HFFc6 (cell line): ENCODE measurements around the gene PPP3CA. TPM values are rescaled to one million over a fixed set of nuclear protein-coding genes. Genes with fewer than 3 reads are reported as not detected.

Source experiments
- DNase-seq: peaks from one replicate; pipeline ENCODE4 v3.0.0-alpha.2; 2018
- H3K27ac Mint-ChIP-seq: 2 replicates; pipeline ENCODE4 v1.8.0; 2020; ENCODE audit warnings: mild to moderate bottlenecking, mixed read lengths
- H3K27me3 Mint-ChIP-seq: 2 replicates; pipeline ENCODE4 v1.8.0; 2021; ENCODE audit warnings: mild to moderate bottlenecking, moderate library complexity, mixed read lengths; ENCODE audit not compliant: insufficient read depth
- H3K36me3 Mint-ChIP-seq: 2 replicates; pipeline ENCODE4 v1.8.0; 2021; ENCODE audit warnings: low read depth, mixed read lengths
- H3K4me1 Mint-ChIP-seq: 2 replicates; pipeline ENCODE4 v1.8.0; 2020; ENCODE audit warnings: low read depth, mixed read lengths
- H3K4me3 Mint-ChIP-seq: 2 replicates; pipeline ENCODE4 v1.8.0; 2020; ENCODE audit warnings: mild to moderate bottlenecking, moderate library complexity, mixed read lengths
- H3K9me3 Mint-ChIP-seq: 2 replicates; pipeline ENCODE4 v1.8.0; 2020; ENCODE audit warnings: mild to moderate bottlenecking, mixed read lengths
- total RNA-seq, 6 experiments: library from RNA; stranded (reverse); fragmentation: NEBNext Ultra II Directional; extraction: Animal tissue kit (Norgen Biotek cat#: 25700); gene quantifications; 2 replicates in 1 of 6; 3 replicates in 5 of 6; pipeline ENCODE4 v1.2.3, GENCODE V29; 2021
- TF ChIP-seq, protein P1 (sequence below): fragments of 200-600 bp; sonication (generic); IDR thresholded peaks from 2 replicates; pipeline ENCODE4 v1.5.0; 2021; ENCODE audit warnings: antibody characterized with exemption, mild to moderate bottlenecking

The PPP3CA gene
- total RNA-seq, 6 experiments from 2014 or later = 45.9 to 59.6 (median 55.0) TPM

DNA sequence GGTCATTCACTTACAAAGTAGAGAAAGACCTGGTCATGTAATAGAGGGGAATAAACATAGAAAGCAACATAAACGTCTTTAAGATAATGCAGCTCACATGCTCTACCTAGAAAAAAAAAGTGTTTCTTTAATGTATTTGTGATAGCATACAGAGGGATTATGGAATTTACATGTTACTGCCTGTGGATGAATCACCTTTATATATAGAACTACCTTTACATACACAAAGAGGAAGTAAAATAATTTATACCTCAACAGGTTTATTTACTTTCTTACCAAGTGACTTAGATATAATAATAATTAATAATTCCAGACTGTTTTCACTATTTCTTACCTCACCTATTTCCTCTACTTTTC is 81.5 kb downstream of the PPP3CA start:
- Mint-ChIP-seq H3K27ac (peak overlapping the region; percentile 67; the same call in 1 of the 2 replicates), H3K4me3 (no peak overlapping the region), H3K4me1 (peaks cover 25% of the 10 kb centered on the region), H3K9me3 (no peaks in the 10 kb centered on the region), H3K27me3 (no peaks in the 10 kb centered on the region), H3K36me3 (no peaks in the 10 kb centered on the region)
- TF ChIP-seq, protein P1, sequence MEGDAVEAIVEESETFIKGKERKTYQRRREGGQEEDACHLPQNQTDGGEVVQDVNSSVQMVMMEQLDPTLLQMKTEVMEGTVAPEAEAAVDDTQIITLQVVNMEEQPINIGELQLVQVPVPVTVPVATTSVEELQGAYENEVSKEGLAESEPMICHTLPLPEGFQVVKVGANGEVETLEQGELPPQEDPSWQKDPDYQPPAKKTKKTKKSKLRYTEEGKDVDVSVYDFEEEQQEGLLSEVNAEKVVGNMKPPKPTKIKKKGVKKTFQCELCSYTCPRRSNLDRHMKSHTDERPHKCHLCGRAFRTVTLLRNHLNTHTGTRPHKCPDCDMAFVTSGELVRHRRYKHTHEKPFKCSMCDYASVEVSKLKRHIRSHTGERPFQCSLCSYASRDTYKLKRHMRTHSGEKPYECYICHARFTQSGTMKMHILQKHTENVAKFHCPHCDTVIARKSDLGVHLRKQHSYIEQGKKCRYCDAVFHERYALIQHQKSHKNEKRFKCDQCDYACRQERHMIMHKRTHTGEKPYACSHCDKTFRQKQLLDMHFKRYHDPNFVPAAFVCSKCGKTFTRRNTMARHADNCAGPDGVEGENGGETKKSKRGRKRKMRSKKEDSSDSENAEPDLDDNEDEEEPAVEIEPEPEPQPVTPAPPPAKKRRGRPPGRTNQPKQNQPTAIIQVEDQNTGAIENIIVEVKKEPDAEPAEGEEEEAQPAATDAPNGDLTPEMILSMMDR = no peak
- no peak for DNase-seq

DNA sequence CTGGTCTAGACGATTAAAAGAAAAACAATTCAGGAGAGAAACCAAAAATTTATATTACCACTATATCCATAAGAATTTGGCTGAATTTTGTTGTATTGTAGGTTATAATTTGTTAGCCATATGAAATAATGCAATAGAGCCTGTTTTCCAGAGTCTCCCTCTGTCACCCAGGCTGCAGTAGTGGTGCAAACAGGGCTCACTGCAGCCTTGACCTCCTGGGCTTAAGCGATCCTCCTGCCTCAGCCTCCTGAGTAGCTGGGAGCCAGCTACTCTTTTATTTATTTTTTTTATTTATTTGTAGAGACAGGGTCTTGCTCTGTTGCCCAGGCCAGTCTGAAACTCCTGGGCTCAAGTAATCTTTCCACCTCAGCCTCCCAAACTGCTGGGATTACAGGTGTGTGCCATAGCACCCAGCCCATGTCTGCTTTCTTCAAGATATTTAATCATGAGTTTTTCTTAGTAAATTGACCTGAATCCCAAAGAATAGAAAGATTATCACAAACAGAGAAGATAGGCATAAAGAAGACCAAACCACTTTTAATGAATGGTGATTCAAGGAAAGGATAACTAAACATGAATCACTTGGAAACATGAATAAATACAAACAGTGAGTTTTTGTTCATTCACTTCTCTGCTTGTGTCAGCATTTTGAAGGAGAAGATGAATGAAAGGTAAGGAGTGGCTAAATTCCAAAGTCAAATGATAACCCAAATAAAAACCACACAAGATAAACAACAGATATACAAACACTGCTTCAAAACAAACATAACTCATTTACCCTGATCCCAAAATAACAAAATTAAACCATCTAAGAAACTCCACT is 82.1 kb downstream of the PPP3CA start:
- Mint-ChIP-seq H3K27ac (peak overlapping the region; percentile 67), H3K27me3 (no peaks in the 10 kb centered on the region), H3K4me3 (no peak overlapping the region), H3K4me1 (peaks cover 30% of the 10 kb centered on the region), H3K9me3 (no peaks in the 10 kb centered on the region), H3K36me3 (no peaks in the 10 kb centered on the region)
- DNase-seq = no peak
- TF ChIP-seq, protein P1 = no peak

DNA sequence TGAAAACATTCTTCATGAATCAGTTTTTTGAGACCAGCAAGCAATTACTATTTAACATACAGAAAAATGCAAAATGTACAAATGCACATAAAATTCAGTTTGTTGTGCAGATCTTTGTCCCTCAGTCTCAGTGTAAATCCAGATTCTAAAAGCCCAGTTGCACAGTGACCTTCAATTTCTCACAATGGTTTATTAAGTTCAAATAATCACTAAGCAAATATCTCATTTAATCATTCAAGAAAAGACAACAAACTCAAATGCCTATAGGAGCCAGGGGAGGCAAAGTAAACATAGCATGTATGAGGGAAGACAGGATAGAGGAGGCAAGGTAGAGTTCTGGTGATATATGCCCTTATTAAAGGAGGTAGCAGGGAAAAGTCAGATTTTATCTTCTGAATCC is 82.8 kb downstream of the PPP3CA start:
- TF ChIP-seq, protein P1 = no peak
- Mint-ChIP-seq H3K9me3 (no peaks in the 10 kb centered on the region), H3K4me3 (no peak overlapping the region), H3K36me3 (no peaks in the 10 kb centered on the region), H3K27me3 (no peaks in the 10 kb centered on the region), H3K27ac (no peak overlapping the region), H3K4me1 (peaks cover 37% of the 10 kb centered on the region)
- no peak for DNase-seq

DNA sequence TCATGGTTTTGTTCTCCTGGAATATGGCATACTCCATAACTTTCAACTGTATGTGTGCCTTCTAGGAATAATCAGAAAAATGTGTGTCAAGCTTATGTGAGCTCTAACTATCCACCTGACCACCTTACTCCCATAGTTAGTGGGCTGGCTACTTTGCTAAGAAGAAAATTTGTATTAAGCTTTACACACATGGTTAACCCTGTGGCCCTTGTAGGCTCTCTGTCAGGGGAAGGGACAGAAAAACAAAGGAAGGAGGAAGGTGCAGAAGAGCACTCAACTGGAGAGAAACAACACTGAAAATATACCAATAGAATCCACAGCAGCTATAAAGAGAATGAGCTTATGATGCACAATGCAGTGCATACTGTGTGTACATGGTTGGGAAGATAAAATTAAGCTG is 84.6 kb downstream of the PPP3CA start:
- Mint-ChIP-seq H3K9me3 (no peaks in the 10 kb centered on the region), H3K36me3 (peaks cover 4% of the 10 kb centered on the region; the same call in 1 of the 2 replicates), H3K27me3 (no peaks in the 10 kb centered on the region), H3K4me3 (no peak overlapping the region), H3K4me1 (peaks cover 54% of the 10 kb centered on the region), H3K27ac (no peak overlapping the region)
- no peak for DNase-seq
- TF ChIP-seq, protein P1 = no peak

DNA sequence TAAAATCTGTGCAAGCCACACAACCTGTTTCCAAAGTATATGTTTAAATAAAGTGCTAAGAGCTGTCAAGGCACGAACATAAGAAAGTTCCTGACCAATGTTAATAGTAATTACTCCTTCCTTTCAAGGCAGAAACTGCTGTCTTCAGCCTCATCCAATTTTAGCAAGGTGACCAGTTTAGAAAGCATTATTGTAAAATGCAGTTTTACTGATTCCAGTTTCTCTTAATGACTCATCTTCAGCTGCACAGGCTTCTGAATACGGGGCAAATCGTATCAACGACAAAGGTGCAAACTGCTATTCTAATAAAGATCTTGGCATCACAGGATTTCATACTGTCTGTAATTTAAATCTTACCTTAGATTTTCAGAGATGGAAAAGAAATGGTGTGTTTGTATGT is 87.5 kb downstream of the PPP3CA start:
- Mint-ChIP-seq H3K27me3 (no peaks in the 10 kb centered on the region), H3K36me3 (peaks cover 4% of the 10 kb centered on the region; the same call in 1 of the 2 replicates), H3K4me1 (peaks cover 55% of the 10 kb centered on the region), H3K4me3 (peak overlapping the region; percentile 76), H3K27ac (peak overlapping the region; percentile 49; the same call in 1 of the 2 replicates), H3K9me3 (no peaks in the 10 kb centered on the region)
- no peak for DNase-seq
- TF ChIP-seq, protein P1 = no peak
